ENCODE results near the gene TCF23. TPM values are rescaled to one million over a fixed set of nuclear protein-coding genes. Genes with fewer than 3 reads are reported as not detected.

TCF23 gene
- total and polyA plus RNA-seq, 2 experiments from 2014 or later: 0.03 to 0.07 TPM

GRCh38 chr2:27164960-27165763 lies 16.4 kb downstream of the TCF23 start:
- TF ChIP-seq, protein P1, sequence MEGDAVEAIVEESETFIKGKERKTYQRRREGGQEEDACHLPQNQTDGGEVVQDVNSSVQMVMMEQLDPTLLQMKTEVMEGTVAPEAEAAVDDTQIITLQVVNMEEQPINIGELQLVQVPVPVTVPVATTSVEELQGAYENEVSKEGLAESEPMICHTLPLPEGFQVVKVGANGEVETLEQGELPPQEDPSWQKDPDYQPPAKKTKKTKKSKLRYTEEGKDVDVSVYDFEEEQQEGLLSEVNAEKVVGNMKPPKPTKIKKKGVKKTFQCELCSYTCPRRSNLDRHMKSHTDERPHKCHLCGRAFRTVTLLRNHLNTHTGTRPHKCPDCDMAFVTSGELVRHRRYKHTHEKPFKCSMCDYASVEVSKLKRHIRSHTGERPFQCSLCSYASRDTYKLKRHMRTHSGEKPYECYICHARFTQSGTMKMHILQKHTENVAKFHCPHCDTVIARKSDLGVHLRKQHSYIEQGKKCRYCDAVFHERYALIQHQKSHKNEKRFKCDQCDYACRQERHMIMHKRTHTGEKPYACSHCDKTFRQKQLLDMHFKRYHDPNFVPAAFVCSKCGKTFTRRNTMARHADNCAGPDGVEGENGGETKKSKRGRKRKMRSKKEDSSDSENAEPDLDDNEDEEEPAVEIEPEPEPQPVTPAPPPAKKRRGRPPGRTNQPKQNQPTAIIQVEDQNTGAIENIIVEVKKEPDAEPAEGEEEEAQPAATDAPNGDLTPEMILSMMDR (conservative IDR thresholded peaks at IDR 0.05; ENCODE audit: low read depth in 2 of 2): no peak
- TF ChIP-seq ZNF114 (CRISPR knock-in tag; IDR thresholded peaks at IDR 0.05): no peak
- TF ChIP-seq NANOG (IDR thresholded peaks at IDR 0.05; ENCODE audit: borderline replicate concordance): no peak
- TF ChIP-seq ZNF331 (CRISPR knock-in tag; IDR thresholded peaks at IDR 0.05; ENCODE audit: low read depth): no peak
- no peak for TF ChIP-seq EZH2phosphoT487 (IDR thresholded peaks at IDR 0.05; ENCODE audit: unreplicated experiment)
- TF ChIP-seq REST (IDR thresholded peaks at IDR 0.05; ENCODE audit: unreplicated experiment): no peak
- no peak for TF ChIP-seq POLR2AphosphoS5 (IDR thresholded peaks at IDR 0.05; ENCODE audit: low read depth)
- TF ChIP-seq JUNB (IDR thresholded peaks at IDR 0.05; ENCODE audit: unreplicated experiment): no peak
- TF ChIP-seq EZH2 (IDR thresholded peaks at IDR 0.05; ENCODE audit: low read depth, unreplicated experiment): no peak
- TF ChIP-seq, protein P2, sequence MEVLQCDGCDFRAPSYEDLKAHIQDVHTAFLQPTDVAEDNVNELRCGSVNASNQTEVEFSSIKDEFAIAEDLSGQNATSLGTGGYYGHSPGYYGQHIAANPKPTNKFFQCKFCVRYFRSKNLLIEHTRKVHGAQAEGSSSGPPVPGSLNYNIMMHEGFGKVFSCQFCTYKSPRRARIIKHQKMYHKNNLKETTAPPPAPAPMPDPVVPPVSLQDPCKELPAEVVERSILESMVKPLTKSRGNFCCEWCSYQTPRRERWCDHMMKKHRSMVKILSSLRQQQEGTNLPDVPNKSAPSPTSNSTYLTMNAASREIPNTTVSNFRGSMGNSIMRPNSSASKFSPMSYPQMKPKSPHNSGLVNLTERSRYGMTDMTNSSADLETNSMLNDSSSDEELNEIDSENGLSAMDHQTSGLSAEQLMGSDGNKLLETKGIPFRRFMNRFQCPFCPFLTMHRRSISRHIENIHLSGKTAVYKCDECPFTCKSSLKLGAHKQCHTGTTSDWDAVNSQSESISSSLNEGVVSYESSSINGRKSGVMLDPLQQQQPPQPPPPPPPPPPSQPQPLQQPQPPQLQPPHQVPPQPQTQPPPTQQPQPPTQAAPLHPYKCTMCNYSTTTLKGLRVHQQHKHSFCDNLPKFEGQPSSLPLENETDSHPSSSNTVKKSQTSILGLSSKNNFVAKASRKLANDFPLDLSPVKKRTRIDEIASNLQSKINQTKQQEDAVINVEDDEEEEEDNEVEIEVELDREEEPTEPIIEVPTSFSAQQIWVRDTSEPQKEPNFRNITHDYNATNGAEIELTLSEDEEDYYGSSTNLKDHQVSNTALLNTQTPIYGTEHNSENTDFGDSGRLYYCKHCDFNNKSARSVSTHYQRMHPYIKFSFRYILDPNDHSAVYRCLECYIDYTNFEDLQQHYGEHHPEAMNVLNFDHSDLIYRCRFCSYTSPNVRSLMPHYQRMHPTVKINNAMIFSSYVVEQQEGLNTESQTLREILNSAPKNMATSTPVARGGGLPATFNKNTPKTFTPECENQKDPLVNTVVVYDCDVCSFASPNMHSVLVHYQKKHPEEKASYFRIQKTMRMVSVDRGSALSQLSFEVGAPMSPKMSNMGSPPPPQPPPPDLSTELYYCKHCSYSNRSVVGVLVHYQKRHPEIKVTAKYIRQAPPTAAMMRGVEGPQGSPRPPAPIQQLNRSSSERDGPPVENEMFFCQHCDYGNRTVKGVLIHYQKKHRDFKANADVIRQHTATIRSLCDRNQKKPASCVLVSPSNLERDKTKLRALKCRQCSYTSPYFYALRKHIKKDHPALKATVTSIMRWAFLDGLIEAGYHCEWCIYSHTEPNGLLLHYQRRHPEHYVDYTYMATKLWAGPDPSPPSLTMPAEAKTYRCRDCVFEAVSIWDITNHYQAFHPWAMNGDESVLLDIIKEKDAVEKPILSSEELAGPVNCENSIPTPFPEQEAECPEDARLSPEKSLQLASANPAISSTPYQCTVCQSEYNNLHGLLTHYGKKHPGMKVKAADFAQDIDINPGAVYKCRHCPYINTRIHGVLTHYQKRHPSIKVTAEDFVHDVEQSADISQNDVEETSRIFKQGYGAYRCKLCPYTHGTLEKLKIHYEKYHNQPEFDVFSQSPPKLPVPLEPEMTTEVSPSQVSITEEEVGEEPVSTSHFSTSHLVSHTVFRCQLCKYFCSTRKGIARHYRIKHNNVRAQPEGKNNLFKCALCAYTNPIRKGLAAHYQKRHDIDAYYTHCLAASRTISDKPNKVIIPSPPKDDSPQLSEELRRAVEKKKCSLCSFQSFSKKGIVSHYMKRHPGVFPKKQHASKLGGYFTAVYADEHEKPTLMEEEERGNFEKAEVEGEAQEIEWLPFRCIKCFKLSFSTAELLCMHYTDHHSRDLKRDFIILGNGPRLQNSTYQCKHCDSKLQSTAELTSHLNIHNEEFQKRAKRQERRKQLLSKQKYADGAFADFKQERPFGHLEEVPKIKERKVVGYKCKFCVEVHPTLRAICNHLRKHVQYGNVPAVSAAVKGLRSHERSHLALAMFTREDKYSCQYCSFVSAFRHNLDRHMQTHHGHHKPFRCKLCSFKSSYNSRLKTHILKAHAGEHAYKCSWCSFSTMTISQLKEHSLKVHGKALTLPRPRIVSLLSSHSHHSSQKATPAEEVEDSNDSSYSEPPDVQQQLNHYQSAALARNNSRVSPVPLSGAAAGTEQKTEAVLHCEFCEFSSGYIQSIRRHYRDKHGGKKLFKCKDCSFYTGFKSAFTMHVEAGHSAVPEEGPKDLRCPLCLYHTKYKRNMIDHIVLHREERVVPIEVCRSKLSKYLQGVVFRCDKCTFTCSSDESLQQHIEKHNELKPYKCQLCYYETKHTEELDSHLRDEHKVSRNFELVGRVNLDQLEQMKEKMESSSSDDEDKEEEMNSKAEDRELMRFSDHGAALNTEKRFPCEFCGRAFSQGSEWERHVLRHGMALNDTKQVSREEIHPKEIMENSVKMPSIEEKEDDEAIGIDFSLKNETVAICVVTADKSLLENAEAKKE (CRISPR knock-in tag; IDR thresholded peaks at IDR 0.05): no peak
- no peak for TF ChIP-seq STAT1 (IDR thresholded peaks at IDR 0.05; ENCODE audit: unreplicated experiment)
- no peak for TF ChIP-seq CREB1 (CRISPR knock-in tag; IDR thresholded peaks at IDR 0.05; ENCODE audit: low read depth)
- no peak for TF ChIP-seq ETS1 (IDR thresholded peaks at IDR 0.05)
- H3K4me3 ChIP-seq: no peak overlapping the region
- H3K79me2 ChIP-seq (replicated peaks; ENCODE audit: insufficient read depth): no peaks in the 10 kb centered on the region
- peaks cover 9% of the 10 kb centered on the region; the same call in 2 of the 3 replicates for H3K9me3 Mint-ChIP-seq
- no peaks in the 10 kb centered on the region for H3K27me3 Mint-ChIP-seq (ENCODE audit: insufficient read depth, low read depth, poor library complexity)
- H3K27ac Mint-ChIP-seq: no peak overlapping the region
- no peak overlapping the region for H3K27ac ChIP-seq (ENCODE audit: low read depth)
- peaks cover 7% of the 10 kb centered on the region; the same call in 2 of the 3 replicates for H3K4me1 Mint-ChIP-seq
- H3F3A ChIP-seq (replicated peaks; ENCODE audit: low read depth): no peaks in the 10 kb centered on the region
- DNase-seq (ENCODE audit: low spot score): no peak
- H3K9me2 ChIP-seq (ENCODE audit: insufficient read depth): no peaks in the 10 kb centered on the region
- peak overlapping the region; percentile 59; the same call in 1 of the 2 replicates for H2AFZ ChIP-seq
- no peaks in the 10 kb centered on the region; the same call in 1 of the 2 replicates for H3K4me1 ChIP-seq (ENCODE audit: insufficient read depth)
- ATAC-seq: 0 out of 3 replicates have a peak, but pooled peaks have one; percentile 10
- peaks cover 7% of the 10 kb centered on the region; the same call in 2 of the 3 replicates for H3K36me3 Mint-ChIP-seq (ENCODE audit: low read depth)
- H3K4me3 Mint-ChIP-seq: no peak overlapping the region
- H3K4me2 ChIP-seq: no peak overlapping the region
- H4K20me1 ChIP-seq (replicated peaks; ENCODE audit: insufficient read depth): no peaks in the 10 kb centered on the region
- no peaks in the 10 kb centered on the region for H3K27me3 ChIP-seq (ENCODE audit: insufficient read depth)
- H3K36me3 ChIP-seq (ENCODE audit: insufficient read depth): no peaks in the 10 kb centered on the region
